HEK293 (cell line): ENCODE measurements around the gene AGFG1.

Experiments used
- CTCF ChIA-PET: fragments of 350-600 bp; formaldehyde crosslinking; extraction: SDS; loops from one replicate; lab custom pipeline; 2021; ENCODE audit warnings: antibody characterized with exemption; lab: Yijun Ruan, JAX
- POLR2A ChIA-PET: fragments of 300-600 bp; formaldehyde crosslinking; extraction: SDS; loops from one replicate; lab custom pipeline; 2020; ENCODE audit warnings: antibody characterized with exemption, inconsistent platforms; lab: Yijun Ruan, JAX
- H3K27ac ChIP-seq: fragments of 200-500 bp; sonication (Bioruptor generic); 2 replicates; pipeline ENCODE4 v1.5.1; 2014; ENCODE audit warnings: low read depth, low read length, control low read depth, inconsistent platforms; ENCODE audit errors: extremely low read depth
- H3K36me3 ChIP-seq, 2 experiments: fragments of 200-500 bp in 1 of 2; sonication (Bioruptor generic) in 1 of 2; 1 replicate in 1 of 2; 2 replicates in 1 of 2; pipeline ENCODE4 v1.5.1; 2014 to 2017; ENCODE audit warnings: inconsistent platforms in 2 of 2, low read length in 2 of 2; ENCODE audit not compliant: control insufficient read depth in 2 of 2, insufficient read depth in 1 of 2
- H3K4me1 ChIP-seq: fragments of 200-500 bp; sonication (Bioruptor generic); 2 replicates; pipeline ENCODE4 v1.5.1; 2014; ENCODE audit warnings: mild to moderate bottlenecking, low read length, inconsistent platforms; ENCODE audit not compliant: control insufficient read depth, insufficient read depth
- H3K4me3 ChIP-seq: 2 replicates; pipeline ENCODE4 v1.5.1; 2011; ENCODE audit warnings: low read depth, mild to moderate bottlenecking, control low read depth, low read length, moderate library complexity
- H3K9me3 ChIP-seq: fragments of 200-500 bp; sonication (Bioruptor generic); 2 replicates; pipeline ENCODE4 v1.5.1; 2014; ENCODE audit warnings: low read depth, low read length, inconsistent platforms; ENCODE audit not compliant: control insufficient read depth, insufficient read depth
- BCL11B ChIP-seq: fragments of 450-650 bp; formaldehyde crosslinking; IDR thresholded peaks from 2 replicates; pipeline ENCODE4 v1.5.1; 2016; ENCODE audit warnings: low read depth, missing biosample characterization, missing genetic modification characterization
- MZF1 ChIP-seq: fragments of 450-650 bp; formaldehyde crosslinking; IDR thresholded peaks from 2 replicates; pipeline ENCODE4 v1.5.1; 2017; ENCODE audit warnings: missing biosample characterization, missing genetic modification characterization, borderline replicate concordance
- OVOL3 ChIP-seq: fragments of 450-650 bp; formaldehyde crosslinking; IDR thresholded peaks from 2 replicates; pipeline ENCODE4 v1.5.1; 2016; ENCODE audit warnings: missing biosample characterization, missing genetic modification characterization
- PRDM10 ChIP-seq: fragments of 450-650 bp; formaldehyde crosslinking; IDR thresholded peaks from 2 replicates; pipeline ENCODE4 v1.5.1; 2016; ENCODE audit warnings: missing biosample characterization, missing genetic modification characterization
- SCRT1 ChIP-seq: fragments of 450-650 bp; formaldehyde crosslinking; IDR thresholded peaks from 2 replicates; pipeline ENCODE4 v1.5.1; 2016; ENCODE audit warnings: missing biosample characterization, missing genetic modification characterization, borderline replicate concordance
- TSHZ1 ChIP-seq: fragments of 450-650 bp; formaldehyde crosslinking; IDR thresholded peaks from 2 replicates; pipeline ENCODE4 v1.5.1; 2016; ENCODE audit warnings: missing biosample characterization, missing genetic modification characterization, borderline replicate concordance
- ZBTB49 ChIP-seq: fragments of 450-650 bp; formaldehyde crosslinking; IDR thresholded peaks from 2 replicates; pipeline ENCODE4 v1.5.1; 2016; ENCODE audit warnings: missing biosample characterization, missing genetic modification characterization, low read depth
- ZNF10 ChIP-seq: fragments of 450-650 bp; formaldehyde crosslinking; IDR thresholded peaks from 2 replicates; pipeline ENCODE4 v1.5.1; 2017; ENCODE audit warnings: missing biosample characterization, missing genetic modification characterization
- ZNF138 ChIP-seq: fragments of 450-650 bp; formaldehyde crosslinking; IDR thresholded peaks from 2 replicates; pipeline ENCODE4 v1.5.1; 2016; ENCODE audit warnings: missing biosample characterization, missing genetic modification characterization, borderline replicate concordance
- ZNF140 ChIP-seq: fragments of 450-650 bp; formaldehyde crosslinking; IDR thresholded peaks from 2 replicates; pipeline ENCODE4 v1.5.1; 2016; ENCODE audit warnings: missing biosample characterization, missing genetic modification characterization
- ZNF214 ChIP-seq: fragments of 450-650 bp; formaldehyde crosslinking; IDR thresholded peaks from 2 replicates; pipeline ENCODE4 v1.5.1; 2017; ENCODE audit warnings: missing biosample characterization, mild to moderate bottlenecking, missing genetic modification characterization, borderline replicate concordance
- ZNF501 ChIP-seq: fragments of 450-650 bp; formaldehyde crosslinking; IDR thresholded peaks from 2 replicates; pipeline ENCODE4 v1.5.1; 2016; ENCODE audit warnings: missing biosample characterization, missing genetic modification characterization
- ZNF514 ChIP-seq: fragments of 450-650 bp; formaldehyde crosslinking; IDR thresholded peaks from 2 replicates; pipeline ENCODE4 v1.5.1; 2016; ENCODE audit warnings: missing biosample characterization, missing genetic modification characterization
- ZNF596 ChIP-seq: fragments of 450-650 bp; IDR thresholded peaks from 2 replicates; pipeline ENCODE4 v1.5.0; 2018; ENCODE audit warnings: missing biosample characterization, mild to moderate bottlenecking, missing genetic modification characterization, moderate library complexity
- ZNF624 ChIP-seq: fragments of 450-650 bp; formaldehyde crosslinking; IDR thresholded peaks from 2 replicates; pipeline ENCODE4 v1.5.1; 2017; ENCODE audit warnings: missing biosample characterization, missing genetic modification characterization
- ZNF707 ChIP-seq: fragments of 450-650 bp; formaldehyde crosslinking; IDR thresholded peaks from 2 replicates; pipeline ENCODE4 v1.5.1; 2016; ENCODE audit warnings: missing biosample characterization, missing genetic modification characterization
- ZNF76 ChIP-seq: fragments of 450-650 bp; formaldehyde crosslinking; IDR thresholded peaks from 2 replicates; pipeline ENCODE4; 2016; ENCODE audit warnings: low read depth, missing biosample characterization, missing genetic modification characterization, borderline replicate concordance

Gene AGFG1

GRCh38 chr2:227551836-227552235 lies 79.9 kb downstream of the AGFG1 start:
- H3K9me3 ChIP-seq = no peaks in the 10 kb centered on the region
- H3K4me1 ChIP-seq = no peaks in the 10 kb centered on the region
- TF ChIP-seq BCL11B (tag by site-specific recombination) (no peak), ZNF624 (tag by site-specific recombination) (no peak), MZF1 (tag by site-specific recombination) (no peak), ZNF140 (no peak), SCRT1 (tag by site-specific recombination) (no peak), ZNF596 (tag by site-specific recombination) (no peak), ZNF138 (tag by site-specific recombination) (no peak), ZNF501 (tag by site-specific recombination) (no peak), OVOL3 (tag by site-specific recombination) (no peak), ZNF707 (no peak), PRDM10 (tag by site-specific recombination) (no peak), TSHZ1 (tag by site-specific recombination) (no peak), ZNF514 (tag by site-specific recombination) (no peak), ZNF76 (tag by site-specific recombination) (no peak), ZNF10 (tag by site-specific recombination) (no peak), ZNF214 (tag by site-specific recombination) (no peak), ZBTB49 (tag by site-specific recombination) (no peak)
- TF ChIP-seq, all 188 proteins: peak for 0
- POLR2A ChIA-PET = no interaction called here
- Histone ChIP-seq H3K4me3 (no peak overlapping the region), H3K36me3 (peaks cover 18 to 54% of the 10 kb centered on the region in 2 experiments), H3K27ac (no peak overlapping the region)
- CTCF ChIA-PET = interaction anchor here (0.6 kb wide), 1 partner anchor 554 kb away, joined by 3 read pairs; no protein-coding TSS in a partner anchor
